HCT116 (cell line): ENCODE results near the gene UBN1.
"Not testable (repeated sequence)": the region's sequence is repeated elsewhere in the genome, so short reads cannot be mapped to it uniquely, and the experiment has no call there.

Experiments used
- SIN3A ChIP-seq: IDR thresholded peaks from 2 replicates; pipeline ENCODE4 v1.6.1; 2012; ENCODE audit warnings: low read depth
- TF ChIP-seq, protein P1 (sequence below), 3 experiments: fragments of 200-600 bp in 1 of 3; sonication (generic) in 1 of 3; IDR thresholded peaks in 2 of 3; conservative IDR thresholded peaks in 1 of 3; 2 replicates each; pipeline ENCODE4 v1.5.1; 2012 to 2017; ENCODE audit warnings: low read depth in 2 of 3, low read length in 2 of 3, antibody characterized with exemption in 1 of 3, borderline replicate concordance in 1 of 3, control low read depth in 1 of 3, mild to moderate bottlenecking in 1 of 3, mixed read lengths in 1 of 3, mixed run types in 1 of 3, moderate library complexity in 1 of 3; ENCODE audit not compliant: insufficient read depth in 1 of 3

DNA sequence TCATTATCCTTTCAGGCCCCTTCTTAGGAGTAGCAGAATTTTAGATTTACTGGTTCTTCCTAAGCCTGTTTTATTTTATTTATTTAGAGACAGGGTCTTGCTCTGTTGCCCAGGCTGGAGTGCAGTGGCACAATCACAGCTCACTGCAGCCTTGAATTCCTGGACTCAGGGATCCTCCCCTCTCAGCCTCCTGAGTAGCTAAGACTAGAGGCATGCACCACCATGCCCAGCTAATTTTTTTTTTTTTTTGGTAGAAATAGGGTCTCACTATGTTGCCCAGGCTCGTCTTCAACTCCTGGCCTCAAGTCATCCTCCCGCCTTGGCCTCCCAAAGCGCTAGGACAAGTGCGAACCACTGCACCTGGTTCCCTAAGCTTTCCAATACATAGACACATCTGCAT lies 82.3 kb downstream of the UBN1 start:
- TF ChIP-seq, protein P1, sequence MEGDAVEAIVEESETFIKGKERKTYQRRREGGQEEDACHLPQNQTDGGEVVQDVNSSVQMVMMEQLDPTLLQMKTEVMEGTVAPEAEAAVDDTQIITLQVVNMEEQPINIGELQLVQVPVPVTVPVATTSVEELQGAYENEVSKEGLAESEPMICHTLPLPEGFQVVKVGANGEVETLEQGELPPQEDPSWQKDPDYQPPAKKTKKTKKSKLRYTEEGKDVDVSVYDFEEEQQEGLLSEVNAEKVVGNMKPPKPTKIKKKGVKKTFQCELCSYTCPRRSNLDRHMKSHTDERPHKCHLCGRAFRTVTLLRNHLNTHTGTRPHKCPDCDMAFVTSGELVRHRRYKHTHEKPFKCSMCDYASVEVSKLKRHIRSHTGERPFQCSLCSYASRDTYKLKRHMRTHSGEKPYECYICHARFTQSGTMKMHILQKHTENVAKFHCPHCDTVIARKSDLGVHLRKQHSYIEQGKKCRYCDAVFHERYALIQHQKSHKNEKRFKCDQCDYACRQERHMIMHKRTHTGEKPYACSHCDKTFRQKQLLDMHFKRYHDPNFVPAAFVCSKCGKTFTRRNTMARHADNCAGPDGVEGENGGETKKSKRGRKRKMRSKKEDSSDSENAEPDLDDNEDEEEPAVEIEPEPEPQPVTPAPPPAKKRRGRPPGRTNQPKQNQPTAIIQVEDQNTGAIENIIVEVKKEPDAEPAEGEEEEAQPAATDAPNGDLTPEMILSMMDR (IDR thresholded peaks at IDR 0.05 in 2 of 3, conservative IDR thresholded peaks at IDR 0.05 in 1 of 3; ENCODE audit: borderline replicate concordance in 1 of 3, insufficient read depth in 1 of 3, low read depth in 2 of 3, low read length in 2 of 3) = not testable (repeated sequence)
- TF ChIP-seq SIN3A = not testable (repeated sequence)
